ENCODE data around the gene CDRT4. TPM values are rescaled to one million over a fixed set of nuclear protein-coding genes. Genes with fewer than 3 reads are reported as not detected.

The CDRT4 gene
- polyA plus RNA-seq, 1 experiment, result 5.9 TPM

GRCh38 chr17:15413101-15413771 is 54.2 kb downstream of the CDRT4 start:
- CTCF ChIA-PET, result interaction anchor here (1.1 kb wide), 1 partner anchor 33 kb away, joined by 3 read pairs; no protein-coding TSS in a partner anchor
- H3K36me3 ChIP-seq (ENCODE audit: control insufficient read depth, insufficient read depth, low read length), result no peaks in the 10 kb centered on the region
- DNase-seq (ENCODE audit: low read depth), result no peak
- POLR2A ChIA-PET, result no interaction called here
- TF ChIP-seq, protein P1, sequence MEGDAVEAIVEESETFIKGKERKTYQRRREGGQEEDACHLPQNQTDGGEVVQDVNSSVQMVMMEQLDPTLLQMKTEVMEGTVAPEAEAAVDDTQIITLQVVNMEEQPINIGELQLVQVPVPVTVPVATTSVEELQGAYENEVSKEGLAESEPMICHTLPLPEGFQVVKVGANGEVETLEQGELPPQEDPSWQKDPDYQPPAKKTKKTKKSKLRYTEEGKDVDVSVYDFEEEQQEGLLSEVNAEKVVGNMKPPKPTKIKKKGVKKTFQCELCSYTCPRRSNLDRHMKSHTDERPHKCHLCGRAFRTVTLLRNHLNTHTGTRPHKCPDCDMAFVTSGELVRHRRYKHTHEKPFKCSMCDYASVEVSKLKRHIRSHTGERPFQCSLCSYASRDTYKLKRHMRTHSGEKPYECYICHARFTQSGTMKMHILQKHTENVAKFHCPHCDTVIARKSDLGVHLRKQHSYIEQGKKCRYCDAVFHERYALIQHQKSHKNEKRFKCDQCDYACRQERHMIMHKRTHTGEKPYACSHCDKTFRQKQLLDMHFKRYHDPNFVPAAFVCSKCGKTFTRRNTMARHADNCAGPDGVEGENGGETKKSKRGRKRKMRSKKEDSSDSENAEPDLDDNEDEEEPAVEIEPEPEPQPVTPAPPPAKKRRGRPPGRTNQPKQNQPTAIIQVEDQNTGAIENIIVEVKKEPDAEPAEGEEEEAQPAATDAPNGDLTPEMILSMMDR (IDR thresholded peaks at IDR 0.05; ENCODE audit: insufficient read depth, low read depth, low read length), result no peak
- no peak overlapping the region for H3K4me3 ChIP-seq (ENCODE audit: low read depth, low read length)
- no peaks in the 10 kb centered on the region for H3K27me3 ChIP-seq (ENCODE audit: control insufficient read depth, insufficient read depth, low read length)

DNA sequence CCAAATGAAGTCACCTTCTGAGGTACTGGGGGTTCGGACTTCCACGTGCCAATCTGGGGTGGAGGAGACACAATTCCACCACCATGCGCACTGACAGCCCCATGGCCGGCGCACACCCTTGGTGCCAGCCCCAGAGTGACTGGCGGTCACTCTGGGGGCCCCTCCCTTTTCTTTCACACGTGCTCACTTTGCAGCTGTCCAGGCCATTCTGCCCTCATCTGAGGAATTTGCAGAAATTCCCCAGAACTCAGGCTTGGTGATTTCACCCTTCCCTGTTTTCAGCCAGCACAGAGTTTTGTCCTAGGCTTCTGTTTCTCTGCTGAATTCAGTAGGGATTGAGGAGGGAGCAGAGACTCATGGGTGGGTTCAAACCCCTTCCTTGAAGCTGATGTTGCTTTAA is 54.8 kb downstream of the CDRT4 start:
- TF ChIP-seq, protein P1 (IDR thresholded peaks at IDR 0.05; ENCODE audit: insufficient read depth, low read depth, low read length), result no peak
- no peaks in the 10 kb centered on the region for H3K36me3 ChIP-seq (ENCODE audit: control insufficient read depth, insufficient read depth, low read length)
- ChIA-PET CTCF (no interaction called here), POLR2A (no interaction called here)
- H3K4me3 ChIP-seq (ENCODE audit: low read depth, low read length), result no peak overlapping the region
- DNase-seq (ENCODE audit: low read depth), result no peak
- H3K27me3 ChIP-seq (ENCODE audit: control insufficient read depth, insufficient read depth, low read length), result no peaks in the 10 kb centered on the region

DNA sequence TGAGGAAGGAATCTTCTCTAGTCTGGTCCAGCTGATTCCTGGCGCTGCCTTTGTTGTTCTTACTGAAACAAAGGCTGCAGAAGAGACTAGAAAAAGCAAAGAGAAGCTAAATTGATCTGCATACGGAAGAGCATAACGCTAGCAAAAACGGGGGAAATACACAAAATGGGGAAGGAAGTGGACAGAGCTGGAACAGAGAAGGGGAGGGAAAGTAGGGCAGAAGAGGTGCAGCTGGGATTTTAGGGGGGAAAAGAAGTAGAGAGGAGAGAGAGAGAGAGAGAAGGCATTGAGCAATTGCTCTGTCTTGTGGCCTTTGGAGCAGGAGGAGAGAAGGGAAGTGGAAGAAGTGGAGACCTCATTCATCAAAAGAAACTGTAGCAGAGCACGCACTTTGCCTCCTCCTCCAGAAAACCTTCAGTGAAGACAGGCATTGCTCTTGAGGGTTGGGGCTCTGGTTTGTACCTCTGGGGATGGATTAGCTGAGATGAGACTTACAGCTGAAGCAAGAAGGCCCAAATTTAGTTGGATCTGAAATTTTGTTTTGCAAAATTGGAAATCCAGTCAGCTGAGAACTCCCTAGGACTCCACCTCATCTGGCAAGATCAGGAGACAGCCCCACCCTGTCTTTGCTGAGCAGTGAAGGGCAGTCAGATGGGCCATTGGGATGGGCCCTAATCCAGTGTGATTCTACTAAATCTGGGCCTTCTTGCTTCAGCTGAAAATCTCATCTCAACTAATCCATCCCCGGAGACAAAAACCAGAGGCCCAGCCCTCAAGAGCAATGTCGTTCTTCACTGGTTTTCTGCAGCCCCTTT is 55.8 kb downstream of the CDRT4 start:
- TF ChIP-seq, protein P1 (IDR thresholded peaks at IDR 0.05; ENCODE audit: insufficient read depth, low read depth, low read length), result no peak
- ChIA-PET CTCF (interaction anchor here (1.2 to 1.4 kb wide), 3 partner anchors 12 to 91 kb away, joined by 3 read pairs; no protein-coding TSS in a partner anchor), POLR2A (no interaction called here)
- Histone ChIP-seq H3K4me3 (ENCODE audit: low read depth, low read length) (no peak overlapping the region), H3K36me3 (ENCODE audit: control insufficient read depth, insufficient read depth, low read length) (no peaks in the 10 kb centered on the region), H3K27me3 (ENCODE audit: control insufficient read depth, insufficient read depth, low read length) (no peaks in the 10 kb centered on the region)
- DNase-seq (ENCODE audit: low read depth), result no peak

GRCh38 chr17:15409721-15410250 is 57.6 kb downstream of the CDRT4 start:
- TF ChIP-seq, protein P1 (IDR thresholded peaks at IDR 0.05; ENCODE audit: insufficient read depth, low read depth, low read length), result no peak
- H3K36me3 ChIP-seq (ENCODE audit: control insufficient read depth, insufficient read depth, low read length), result no peaks in the 10 kb centered on the region
- POLR2A ChIA-PET, result no interaction called here
- CTCF ChIA-PET, result interaction anchor here (0.6 kb wide), 1 partner anchor 968 kb away, joined by 4 read pairs; no protein-coding TSS in a partner anchor
- peak; percentile 98 for DNase-seq (ENCODE audit: low read depth)
- H3K4me3 ChIP-seq (ENCODE audit: low read depth, low read length), result peak overlapping the region; percentile 25
- H3K27me3 ChIP-seq (ENCODE audit: control insufficient read depth, insufficient read depth, low read length), result no peaks in the 10 kb centered on the region

DNA sequence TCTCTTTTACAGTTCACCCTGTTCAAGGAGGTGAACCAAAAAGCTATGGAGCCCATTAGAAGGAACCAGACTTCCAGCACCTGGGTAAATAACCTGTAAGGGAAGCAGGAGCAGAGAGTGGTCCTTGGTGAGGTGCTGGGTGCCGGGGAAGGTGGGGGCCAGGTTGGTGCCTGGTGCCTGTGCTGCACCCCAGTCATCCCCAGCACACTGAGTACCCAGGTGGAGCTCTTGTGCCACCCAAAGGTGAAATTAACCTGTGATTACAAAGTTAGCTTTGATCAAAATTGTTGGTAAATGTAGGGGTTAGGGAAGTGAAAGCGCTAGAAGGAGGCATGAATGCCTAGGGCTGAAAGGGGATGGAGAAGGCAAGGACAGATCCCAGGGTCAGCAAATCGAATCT is 58.6 kb downstream of the CDRT4 start:
- no peak for DNase-seq (ENCODE audit: low read depth)
- ChIA-PET POLR2A (no interaction called here), CTCF (interaction anchor here (0.6 to 1.5 kb wide), 4 partner anchors 10 to 967 kb away, joined by 3 to 5 read pairs (median 4); no protein-coding TSS in a partner anchor)
- Histone ChIP-seq H3K4me3 (ENCODE audit: low read depth, low read length) (no peak overlapping the region), H3K27me3 (ENCODE audit: control insufficient read depth, insufficient read depth, low read length) (no peaks in the 10 kb centered on the region), H3K36me3 (ENCODE audit: control insufficient read depth, insufficient read depth, low read length) (no peaks in the 10 kb centered on the region)
- TF ChIP-seq, protein P1 (IDR thresholded peaks at IDR 0.05; ENCODE audit: insufficient read depth, low read depth, low read length), result no peak
